ENCODE data around the gene CCDC167.

CCDC167 gene

GRCh38 chr6:37499433-37500293, at the start of gene CCDC167:
Gene CCDC167, minus strand, starts transcription at chr6:37499893. Its CDS starts 30 bp downstream, at chr6:37499863.
- DNase-seq (ENCODE audit: low read depth), result peak; percentile 94

- DNase-seq (ENCODE audit: low read depth), result no peak
Observed at GRCh38 chr6:37549154-37549553, 49.5 kb upstream of the CCDC167 start.

- DNase-seq (ENCODE audit: low read depth), result no peak
Observed at GRCh38 chr6:37548067-37548674, 48.5 kb upstream of the CCDC167 start.

GRCh38 chr6:37547564-37548061, 47.9 kb upstream of the CCDC167 start:
- no peak for DNase-seq (ENCODE audit: low read depth)

- no peak for DNase-seq (ENCODE audit: low read depth)
Observed at GRCh38 chr6:37546141-37546871, 46.6 kb upstream of the CCDC167 start.

GRCh38 chr6:37544530-37544929, 44.8 kb upstream of the CCDC167 start:
- no peak for DNase-seq (ENCODE audit: low read depth)

- no peak for DNase-seq (ENCODE audit: low read depth)
Observed at GRCh38 chr6:37543361-37543760, 43.7 kb upstream of the CCDC167 start.

- no peak for DNase-seq (ENCODE audit: low read depth)
Observed at GRCh38 chr6:37541346-37541745, 41.7 kb upstream of the CCDC167 start.

- DNase-seq (ENCODE audit: low read depth), result no peak
Observed at GRCh38 chr6:37540390-37540789, 40.7 kb upstream of the CCDC167 start.

- no peak for DNase-seq (ENCODE audit: low read depth)
Observed at GRCh38 chr6:37540029-37540352, 40.3 kb upstream of the CCDC167 start.

- DNase-seq (ENCODE audit: low read depth), result no peak
Observed at GRCh38 chr6:37539171-37540028, 39.7 kb upstream of the CCDC167 start.

- DNase-seq (ENCODE audit: low read depth), result no peak
Observed at GRCh38 chr6:37538107-37538506, 38.4 kb upstream of the CCDC167 start.

GRCh38 chr6:37537548-37537947, 37.9 kb upstream of the CCDC167 start:
- no peak for DNase-seq (ENCODE audit: low read depth)

- DNase-seq (ENCODE audit: low read depth), result no peak
Observed at GRCh38 chr6:37536491-37537190, 36.9 kb upstream of the CCDC167 start.

- no peak for DNase-seq (ENCODE audit: low read depth)
Observed at GRCh38 chr6:37535759-37536490, 36.2 kb upstream of the CCDC167 start.

GRCh38 chr6:37535428-37535758, 35.7 kb upstream of the CCDC167 start:
- DNase-seq (ENCODE audit: low read depth), result no peak

GRCh38 chr6:37534893-37535292, 35.2 kb upstream of the CCDC167 start:
- DNase-seq (ENCODE audit: low read depth), result no peak

- DNase-seq (ENCODE audit: low read depth), result no peak
Observed at GRCh38 chr6:37532122-37532521, 32.4 kb upstream of the CCDC167 start.

GRCh38 chr6:37531437-37532036, 31.8 kb upstream of the CCDC167 start:
- DNase-seq (ENCODE audit: low read depth), result no peak

- no peak for DNase-seq (ENCODE audit: low read depth)
Observed at GRCh38 chr6:37531026-37531425, 31.3 kb upstream of the CCDC167 start.

Data from activated gamma-delta T cell treated with anti-CD3 and anti-CD28 coated beads, Interleukin-2, amount 50 U/mL, for 16 hours (primary cell).